ENCODE data around the gene POU6F1.

Gene POU6F1

DNA sequence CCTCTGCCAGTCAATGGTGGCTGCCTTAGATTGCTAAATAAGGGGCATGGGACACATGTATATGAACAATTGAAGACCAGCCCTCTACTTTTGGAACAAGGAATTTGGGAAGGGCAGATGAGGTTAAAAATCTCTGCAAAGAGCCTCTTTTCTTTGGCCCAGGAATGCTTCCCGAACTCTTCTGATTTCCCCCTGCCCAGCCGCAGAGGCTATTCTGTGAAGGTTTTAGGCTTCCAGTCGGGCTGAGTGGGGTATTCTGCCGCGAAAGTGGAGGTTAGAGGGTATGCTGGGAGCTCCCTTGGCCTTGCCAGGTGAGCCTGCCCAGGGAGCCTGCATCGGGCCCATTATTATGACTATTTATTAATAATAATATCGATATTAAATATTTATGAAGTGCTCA, 1.2 kb downstream of the POU6F1 start:
- no peak overlapping the region for H3K27ac ChIP-seq (ENCODE audit: extremely low read depth, low read depth, low read length)
- peak overlapping the region; percentile 65 for H3K4me3 ChIP-seq (ENCODE audit: low read depth, low read length)
- H3K36me3 ChIP-seq (ENCODE audit: control insufficient read depth in 2 of 2, insufficient read depth in 1 of 2, low read length in 2 of 2), result no peaks in the 10 kb centered on the region
- TF ChIP-seq SCRT1 (tag by site-specific recombination; IDR thresholded peaks at IDR 0.05; ENCODE audit: borderline replicate concordance) (no peak), HOXD13 (CRISPR knock-in tag; IDR thresholded peaks at IDR 0.05; ENCODE audit: borderline replicate concordance) (no peak), GLI2 (tag by site-specific recombination; IDR thresholded peaks at IDR 0.05; ENCODE audit: borderline replicate concordance, low read depth) (no peak), ZFHX2 (tag by site-specific recombination; conservative IDR thresholded peaks at IDR 0.05) (no peak), ZNF184 (tag by site-specific recombination; IDR thresholded peaks at IDR 0.05) (no peak), ZNF37A (tag by site-specific recombination; IDR thresholded peaks at IDR 0.05) (no peak), OSR2 (tag by site-specific recombination; IDR thresholded peaks at IDR 0.05) (no peak), KLF9 (tag by site-specific recombination; IDR thresholded peaks at IDR 0.05; ENCODE audit: low read depth) (no peak), ZNF561 (tag by site-specific recombination; IDR thresholded peaks at IDR 0.05; ENCODE audit: borderline replicate concordance) (no peak), REPIN1 (tag by site-specific recombination; IDR thresholded peaks at IDR 0.05; ENCODE audit: low read depth) (no peak), ZNF114 (tag by site-specific recombination; IDR thresholded peaks at IDR 0.05) (no peak), ZBTB21 (tag by site-specific recombination; IDR thresholded peaks at IDR 0.05) (no peak), ZNF10 (tag by site-specific recombination; IDR thresholded peaks at IDR 0.05) (no peak), ZNF426 (tag by site-specific recombination; IDR thresholded peaks at IDR 0.05) (no peak)
- TF ChIP-seq, protein P1, sequence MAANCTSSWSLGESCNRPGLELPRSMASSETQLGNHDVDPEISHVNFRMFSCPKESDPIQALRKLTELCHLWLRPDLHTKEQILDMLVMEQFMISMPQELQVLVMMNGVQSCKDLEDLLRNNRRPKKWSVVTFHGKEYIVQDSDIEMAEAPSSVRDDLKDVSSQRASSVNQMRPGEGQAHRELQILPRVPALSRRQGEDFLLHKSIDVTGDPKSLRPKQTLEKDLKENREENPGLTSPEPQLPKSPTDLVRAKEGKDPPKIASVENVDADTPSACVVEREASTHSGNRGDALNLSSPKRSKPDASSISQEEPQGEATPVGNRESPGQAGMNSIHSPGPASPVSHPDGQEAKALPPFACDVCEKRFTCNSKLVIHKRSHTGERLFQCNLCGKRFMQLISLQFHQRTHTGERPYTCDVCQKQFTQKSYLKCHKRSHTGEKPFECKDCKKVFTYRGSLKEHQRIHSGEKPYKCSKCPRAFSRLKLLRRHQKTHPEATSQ (tag by site-specific recombination; IDR thresholded peaks at IDR 0.05), result no peak
- TF ChIP-seq, protein P2, sequence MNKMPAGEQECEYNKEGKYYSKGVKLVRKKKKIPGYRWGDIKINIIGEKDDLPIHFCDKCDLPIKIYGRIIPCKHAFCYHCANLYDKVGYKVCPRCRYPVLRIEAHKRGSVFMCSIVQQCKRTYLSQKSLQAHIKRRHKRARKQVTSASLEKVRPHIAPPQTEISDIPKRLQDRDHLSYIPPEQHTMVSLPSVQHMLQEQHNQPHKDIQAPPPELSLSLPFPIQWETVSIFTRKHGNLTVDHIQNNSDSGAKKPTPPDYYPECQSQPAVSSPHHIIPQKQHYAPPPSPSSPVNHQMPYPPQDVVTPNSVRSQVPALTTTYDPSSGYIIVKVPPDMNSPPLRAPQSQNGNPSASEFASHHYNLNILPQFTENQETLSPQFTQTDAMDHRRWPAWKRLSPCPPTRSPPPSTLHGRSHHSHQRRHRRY (tag by site-specific recombination; IDR thresholded peaks at IDR 0.05), result no peak
- TF ChIP-seq, protein P3, sequence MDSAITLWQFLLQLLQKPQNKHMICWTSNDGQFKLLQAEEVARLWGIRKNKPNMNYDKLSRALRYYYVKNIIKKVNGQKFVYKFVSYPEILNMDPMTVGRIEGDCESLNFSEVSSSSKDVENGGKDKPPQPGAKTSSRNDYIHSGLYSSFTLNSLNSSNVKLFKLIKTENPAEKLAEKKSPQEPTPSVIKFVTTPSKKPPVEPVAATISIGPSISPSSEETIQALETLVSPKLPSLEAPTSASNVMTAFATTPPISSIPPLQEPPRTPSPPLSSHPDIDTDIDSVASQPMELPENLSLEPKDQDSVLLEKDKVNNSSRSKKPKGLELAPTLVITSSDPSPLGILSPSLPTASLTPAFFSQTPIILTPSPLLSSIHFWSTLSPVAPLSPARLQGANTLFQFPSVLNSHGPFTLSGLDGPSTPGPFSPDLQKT (IDR thresholded peaks at IDR 0.05; ENCODE audit: borderline replicate concordance, low read depth, low read length), result no peak
- TF ChIP-seq, protein P4, sequence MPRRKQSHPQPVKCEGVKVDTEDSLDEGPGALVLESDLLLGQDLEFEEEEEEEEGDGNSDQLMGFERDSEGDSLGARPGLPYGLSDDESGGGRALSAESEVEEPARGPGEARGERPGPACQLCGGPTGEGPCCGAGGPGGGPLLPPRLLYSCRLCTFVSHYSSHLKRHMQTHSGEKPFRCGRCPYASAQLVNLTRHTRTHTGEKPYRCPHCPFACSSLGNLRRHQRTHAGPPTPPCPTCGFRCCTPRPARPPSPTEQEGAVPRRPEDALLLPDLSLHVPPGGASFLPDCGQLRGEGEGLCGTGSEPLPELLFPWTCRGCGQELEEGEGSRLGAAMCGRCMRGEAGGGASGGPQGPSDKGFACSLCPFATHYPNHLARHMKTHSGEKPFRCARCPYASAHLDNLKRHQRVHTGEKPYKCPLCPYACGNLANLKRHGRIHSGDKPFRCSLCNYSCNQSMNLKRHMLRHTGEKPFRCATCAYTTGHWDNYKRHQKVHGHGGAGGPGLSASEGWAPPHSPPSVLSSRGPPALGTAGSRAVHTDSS (tag by site-specific recombination; IDR thresholded peaks at IDR 0.05), result no peak
- TF ChIP-seq, protein P5, sequence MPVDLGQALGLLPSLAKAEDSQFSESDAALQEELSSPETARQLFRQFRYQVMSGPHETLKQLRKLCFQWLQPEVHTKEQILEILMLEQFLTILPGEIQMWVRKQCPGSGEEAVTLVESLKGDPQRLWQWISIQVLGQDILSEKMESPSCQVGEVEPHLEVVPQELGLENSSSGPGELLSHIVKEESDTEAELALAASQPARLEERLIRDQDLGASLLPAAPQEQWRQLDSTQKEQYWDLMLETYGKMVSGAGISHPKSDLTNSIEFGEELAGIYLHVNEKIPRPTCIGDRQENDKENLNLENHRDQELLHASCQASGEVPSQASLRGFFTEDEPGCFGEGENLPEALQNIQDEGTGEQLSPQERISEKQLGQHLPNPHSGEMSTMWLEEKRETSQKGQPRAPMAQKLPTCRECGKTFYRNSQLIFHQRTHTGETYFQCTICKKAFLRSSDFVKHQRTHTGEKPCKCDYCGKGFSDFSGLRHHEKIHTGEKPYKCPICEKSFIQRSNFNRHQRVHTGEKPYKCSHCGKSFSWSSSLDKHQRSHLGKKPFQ (tag by site-specific recombination; IDR thresholded peaks at IDR 0.05), result no peak
- TF ChIP-seq, protein P6, sequence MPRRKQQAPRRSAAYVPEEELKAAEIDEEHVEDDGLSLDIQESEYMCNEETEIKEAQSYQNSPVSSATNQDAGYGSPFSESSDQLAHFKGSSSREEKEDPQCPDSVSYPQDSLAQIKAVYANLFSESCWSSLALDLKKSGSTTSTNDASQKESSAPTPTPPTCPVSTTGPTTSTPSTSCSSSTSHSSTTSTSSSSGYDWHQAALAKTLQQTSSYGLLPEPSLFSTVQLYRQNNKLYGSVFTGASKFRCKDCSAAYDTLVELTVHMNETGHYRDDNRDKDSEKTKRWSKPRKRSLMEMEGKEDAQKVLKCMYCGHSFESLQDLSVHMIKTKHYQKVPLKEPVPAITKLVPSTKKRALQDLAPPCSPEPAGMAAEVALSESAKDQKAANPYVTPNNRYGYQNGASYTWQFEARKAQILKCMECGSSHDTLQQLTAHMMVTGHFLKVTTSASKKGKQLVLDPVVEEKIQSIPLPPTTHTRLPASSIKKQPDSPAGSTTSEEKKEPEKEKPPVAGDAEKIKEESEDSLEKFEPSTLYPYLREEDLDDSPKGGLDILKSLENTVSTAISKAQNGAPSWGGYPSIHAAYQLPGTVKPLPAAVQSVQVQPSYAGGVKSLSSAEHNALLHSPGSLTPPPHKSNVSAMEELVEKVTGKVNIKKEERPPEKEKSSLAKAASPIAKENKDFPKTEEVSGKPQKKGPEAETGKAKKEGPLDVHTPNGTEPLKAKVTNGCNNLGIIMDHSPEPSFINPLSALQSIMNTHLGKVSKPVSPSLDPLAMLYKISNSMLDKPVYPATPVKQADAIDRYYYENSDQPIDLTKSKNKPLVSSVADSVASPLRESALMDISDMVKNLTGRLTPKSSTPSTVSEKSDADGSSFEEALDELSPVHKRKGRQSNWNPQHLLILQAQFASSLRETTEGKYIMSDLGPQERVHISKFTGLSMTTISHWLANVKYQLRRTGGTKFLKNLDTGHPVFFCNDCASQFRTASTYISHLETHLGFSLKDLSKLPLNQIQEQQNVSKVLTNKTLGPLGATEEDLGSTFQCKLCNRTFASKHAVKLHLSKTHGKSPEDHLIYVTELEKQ (tag by site-specific recombination; IDR thresholded peaks at IDR 0.05; ENCODE audit: borderline replicate concordance), result no peak
- ChIA-PET CTCF (interaction anchor here (0.9 kb wide), 1 partner anchor 10 kb away, joined by 4 read pairs; no protein-coding TSS in a partner anchor), POLR2A (interaction anchor here (1.1 to 4.0 kb wide), 2 partner anchors 22 to 28 kb away, joined by 3 to 36 read pairs; partner anchors contain the start of gene DAZAP2)
- peaks cover 3% of the 10 kb centered on the region for H3K4me1 ChIP-seq (ENCODE audit: control insufficient read depth, insufficient read depth, low read length)
- H3K9me3 ChIP-seq (ENCODE audit: control insufficient read depth, insufficient read depth, low read depth, low read length), result no peaks in the 10 kb centered on the region

Data from HEK293 (cell line).